HK-2 (cell line): ENCODE data around the gene PDCD4.
"Not testable (repeated sequence)": the region's sequence is repeated elsewhere in the genome, so short reads cannot be mapped to it uniquely, and the experiment has no call there.

Experiments
- DNase-seq: peaks from one replicate; pipeline ENCODE4 v3.0.0-alpha.2; 2018; ENCODE audit not compliant: unreplicated experiment

PDCD4 gene

GRCh38 chr10:110861476-110861875 lies 10.3 kb upstream of the PDCD4 start:
- DNase-seq = no peak

GRCh38 chr10:110861930-110862649 lies 9.6 kb upstream of the PDCD4 start:
- no peak for DNase-seq

GRCh38 chr10:110862961-110863360 lies 8.8 kb upstream of the PDCD4 start:
- no peak for DNase-seq

GRCh38 chr10:110863361-110863760 lies 8.4 kb upstream of the PDCD4 start:
- no peak for DNase-seq

GRCh38 chr10:110863956-110864355 lies 7.8 kb upstream of the PDCD4 start:
- DNase-seq = no peak

GRCh38 chr10:110864662-110865140 lies 7.0 kb upstream of the PDCD4 start:
- DNase-seq = no peak

- no peak for DNase-seq
Observed at GRCh38 chr10:110865186-110865808, 6.4 kb upstream of the PDCD4 start.

GRCh38 chr10:110865809-110866482 lies 5.8 kb upstream of the PDCD4 start:
- no peak for DNase-seq

- DNase-seq = not testable (repeated sequence)
Observed at GRCh38 chr10:110867011-110867806, 4.5 kb upstream of the PDCD4 start.

GRCh38 chr10:110867807-110868465 lies 3.8 kb upstream of the PDCD4 start:
- no peak for DNase-seq

GRCh38 chr10:110868981-110869380 lies 2.7 kb upstream of the PDCD4 start:
- DNase-seq = no peak

- DNase-seq = no peak
Observed at GRCh38 chr10:110870823-110871297, 868 bp upstream of the PDCD4 start.

- peak; percentile 79 for DNase-seq
Observed at GRCh38 chr10:110872145-110872983, 636 bp downstream of the PDCD4 start.

GRCh38 chr10:110872984-110873923 lies 1.5 kb downstream of the PDCD4 start:
- DNase-seq = no peak

- DNase-seq = no peak
Observed at GRCh38 chr10:110873951-110874350, 2.2 kb downstream of the PDCD4 start.

GRCh38 chr10:110876000-110876399 lies 4.3 kb downstream of the PDCD4 start:
- DNase-seq = no peak

GRCh38 chr10:110876788-110877187 lies 5.1 kb downstream of the PDCD4 start:
- no peak for DNase-seq

GRCh38 chr10:110880012-110880411 lies 8.3 kb downstream of the PDCD4 start:
- no peak for DNase-seq

- DNase-seq = no peak
Observed at GRCh38 chr10:110881247-110881646, 9.5 kb downstream of the PDCD4 start.
